Activated T-cell treated with anti-CD3 and anti-CD28 coated beads for 24 hours (primary cell): Measurements from ENCODE around the gene DNAJB9.

Experiments
- DNase-seq: peaks from one replicate; pipeline ENCODE4 v3.0.0-alpha.2; 2020; ENCODE audit warnings: low read depth

DNAJB9 gene

GRCh38 chr7:108605559-108606201 is 36.0 kb downstream of the DNAJB9 start:
- DNase-seq: no peak

GRCh38 chr7:108609643-108610042 is 40.0 kb downstream of the DNAJB9 start:
- DNase-seq: no peak

GRCh38 chr7:108611268-108611667 is 41.6 kb downstream of the DNAJB9 start:
- DNase-seq: no peak

- no peak for DNase-seq
Observed at GRCh38 chr7:108613147-108613948, 43.7 kb downstream of the DNAJB9 start.

GRCh38 chr7:108613949-108614381 is 44.3 kb downstream of the DNAJB9 start:
- no peak for DNase-seq

GRCh38 chr7:108614896-108615295 is 45.2 kb downstream of the DNAJB9 start:
- no peak for DNase-seq

GRCh38 chr7:108618056-108618455 is 48.4 kb downstream of the DNAJB9 start:
- no peak for DNase-seq

GRCh38 chr7:108623220-108623619 is 53.5 kb downstream of the DNAJB9 start:
- no peak for DNase-seq
